Measurements from ENCODE around the gene CTNNA2. TPM values are rescaled to one million over a fixed set of nuclear protein-coding genes. Genes with fewer than 3 reads are reported as not detected.

The CTNNA2 gene
- total and polyA plus RNA-seq, 11 donors = 0.20 to 0.81 TPM; not detected in 9

DNA sequence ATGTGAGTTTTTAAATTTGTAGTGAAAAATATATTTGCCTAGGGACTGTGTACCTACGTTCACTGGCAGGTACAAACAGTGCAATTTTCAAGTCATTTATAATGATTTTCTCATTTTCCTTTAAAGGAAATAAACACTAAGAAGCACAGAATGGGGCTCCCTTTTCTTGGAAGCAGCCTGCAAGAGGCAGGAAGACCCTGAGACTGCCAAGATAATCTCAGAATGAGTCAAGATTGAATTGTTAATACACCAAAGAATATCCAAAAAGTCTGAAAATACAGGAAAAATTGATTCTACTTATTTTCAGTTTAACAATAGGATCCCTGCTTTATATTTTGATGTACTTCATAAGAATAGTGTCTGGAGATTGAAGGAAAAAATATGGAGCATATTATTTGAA lies 331.2 kb downstream of the CTNNA2 start:
- ATAC-seq = no peak
- TF ChIP-seq POLR2A (IDR thresholded peaks at IDR 0.05) = no peak
- no peak for TF ChIP-seq CTCF (IDR thresholded peaks at IDR 0.05)
- H3K27ac ChIP-seq = no peak overlapping the region
- no peak overlapping the region for H3K4me3 ChIP-seq
- DNase-seq = no peak
- no peaks in the 10 kb centered on the region for H3K36me3 ChIP-seq
- no peaks in the 10 kb centered on the region for H3K27me3 ChIP-seq
- H3K4me1 ChIP-seq = no peaks in the 10 kb centered on the region
- intact Hi-C loops (cut with DNase I) = no loop called here
- WGBS, 4 donors = 53 to 73% (median 66%) methylated on average over 1 of the region's 1 CpG
- peaks cover 0 to 9% (median 2%) of the 10 kb centered on the region in 12 donors for H3K9me3 ChIP-seq

DNA sequence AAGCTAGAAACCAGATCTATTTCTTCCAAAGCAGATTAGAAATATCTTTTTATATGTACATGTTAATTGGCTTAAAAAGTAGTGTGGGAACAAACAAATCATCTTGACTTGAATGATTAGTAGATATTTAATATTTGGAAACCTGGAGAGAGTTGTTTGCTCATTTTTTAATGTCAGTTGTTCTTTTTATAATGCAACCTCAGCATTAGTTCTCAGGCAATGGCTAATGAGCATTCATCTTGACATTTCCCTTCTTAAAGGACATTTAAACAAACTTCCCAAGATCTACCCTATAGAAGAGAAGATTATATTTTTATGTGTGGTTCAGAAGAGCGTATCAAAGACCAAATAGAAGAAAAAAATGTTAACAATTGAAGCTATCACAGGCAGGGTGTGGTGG lies 334.0 kb downstream of the CTNNA2 start:
- Histone ChIP-seq H3K27ac (no peak overlapping the region), H3K4me3 (no peak overlapping the region), H3K9me3 (no peaks in the 10 kb centered on the region), H3K4me1 (no peaks in the 10 kb centered on the region), H3K27me3 (no peaks in the 10 kb centered on the region), H3K36me3 (no peaks in the 10 kb centered on the region)
- intact Hi-C loops (cut with DNase I) = no loop called here
- DNase-seq = no peak
- TF ChIP-seq POLR2A (IDR thresholded peaks at IDR 0.05) (no peak), CTCF (IDR thresholded peaks at IDR 0.05) (no peak)
- WGBS, 4 donors = 62 to 81% (median 75%) methylated on average over 1 of the region's 1 CpG
- no peak for ATAC-seq

DNA sequence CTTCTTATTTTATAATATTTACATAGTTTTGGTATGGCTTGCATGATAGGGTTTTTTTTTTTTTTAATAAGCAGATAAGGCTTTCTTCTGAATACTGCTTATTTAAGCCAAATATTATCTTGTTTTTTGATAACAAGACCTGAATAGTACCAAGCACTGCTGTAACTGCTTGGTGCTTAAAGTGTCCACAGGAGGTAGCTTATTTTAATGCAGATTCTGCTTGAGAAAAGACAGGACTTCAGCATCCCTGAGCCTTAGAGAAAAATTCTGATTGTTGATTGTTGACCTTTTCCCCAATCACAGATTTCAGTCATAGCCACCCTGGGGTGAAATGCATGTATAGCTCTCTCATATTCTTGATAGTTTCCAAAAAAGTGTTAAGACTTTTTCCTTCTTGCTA lies 336.4 kb downstream of the CTNNA2 start:
- DNase-seq = no peak
- no peak for ATAC-seq
- intact Hi-C loops (cut with DNase I) = no loop called here
- Histone ChIP-seq H3K4me1 (no peaks in the 10 kb centered on the region), H3K27ac (no peak overlapping the region), H3K9me3 (no peaks in the 10 kb centered on the region), H3K4me3 (no peak overlapping the region), H3K27me3 (no peaks in the 10 kb centered on the region), H3K36me3 (no peaks in the 10 kb centered on the region)
- TF ChIP-seq POLR2A (IDR thresholded peaks at IDR 0.05) = no peak
- no peak for TF ChIP-seq CTCF (IDR thresholded peaks at IDR 0.05)

DNA sequence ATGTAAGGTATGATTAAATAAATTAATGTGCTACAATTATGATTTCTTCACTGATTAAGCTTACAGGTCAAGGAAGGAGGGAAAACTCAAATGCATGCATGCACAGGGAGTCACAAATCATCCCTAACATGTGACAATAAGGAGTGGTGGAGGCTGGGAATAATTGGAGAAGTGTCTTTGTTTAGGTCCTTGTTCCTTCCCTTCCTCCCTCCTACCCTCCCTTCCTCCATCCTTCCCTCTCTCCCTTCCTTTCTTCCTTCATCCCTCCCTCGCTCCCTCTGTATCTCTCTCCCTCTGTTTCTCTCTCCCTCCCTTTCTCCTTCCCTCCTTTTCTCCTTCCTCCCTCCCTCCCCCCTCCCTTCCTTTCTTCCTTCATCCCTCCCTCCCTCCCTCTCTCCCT lies 337.1 kb downstream of the CTNNA2 start:
- Histone ChIP-seq H3K36me3 (no peaks in the 10 kb centered on the region), H3K27ac (no peak overlapping the region), H3K4me1 (no peaks in the 10 kb centered on the region), H3K9me3 (no peaks in the 10 kb centered on the region), H3K4me3 (no peak overlapping the region), H3K27me3 (no peaks in the 10 kb centered on the region)
- ATAC-seq (no peak), DNase-seq (no peak)
- 77 to 97% (median 89%) methylated on average over 1 of the region's 1 CpG for WGBS, 4 donors
- TF ChIP-seq CTCF (IDR thresholded peaks at IDR 0.05) = no peak
- TF ChIP-seq POLR2A (IDR thresholded peaks at IDR 0.05) = no peak
- intact Hi-C loops (cut with DNase I) = no loop called here
